HG03571 (cell line): Measurements from ENCODE around the gene EPHA10.

Source experiments
- ATAC-seq: cut with Tn5 transposase; IDR thresholded peaks from one replicate; pipeline ENCODE4 v1.9.1; 2021; ENCODE audit not compliant: unreplicated experiment

Gene EPHA10

GRCh38 chr1:37676281-37677142 is 88.4 kb downstream of the EPHA10 start:
- no peak for ATAC-seq

DNA sequence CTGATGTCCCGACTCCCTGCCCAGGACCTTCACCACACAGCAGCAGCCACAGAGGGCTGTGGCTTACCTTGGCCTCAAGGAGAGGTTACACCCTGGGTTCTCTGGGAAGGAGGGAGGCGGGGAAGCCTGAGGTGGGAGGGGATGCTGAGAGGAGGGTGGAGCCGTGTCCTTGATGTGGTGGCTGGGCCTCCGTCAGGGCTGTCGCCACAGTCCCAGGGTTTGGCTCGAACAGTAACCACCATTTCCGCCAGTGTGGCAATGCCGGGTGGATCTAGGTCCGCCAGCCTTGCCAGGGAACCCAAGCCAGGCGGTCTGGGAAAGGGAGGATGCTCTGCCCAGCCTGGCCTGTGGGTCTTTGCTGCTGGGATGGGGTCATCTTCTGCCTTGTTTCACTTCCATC is 91.0 kb downstream of the EPHA10 start:
- ATAC-seq, result no peak

DNA sequence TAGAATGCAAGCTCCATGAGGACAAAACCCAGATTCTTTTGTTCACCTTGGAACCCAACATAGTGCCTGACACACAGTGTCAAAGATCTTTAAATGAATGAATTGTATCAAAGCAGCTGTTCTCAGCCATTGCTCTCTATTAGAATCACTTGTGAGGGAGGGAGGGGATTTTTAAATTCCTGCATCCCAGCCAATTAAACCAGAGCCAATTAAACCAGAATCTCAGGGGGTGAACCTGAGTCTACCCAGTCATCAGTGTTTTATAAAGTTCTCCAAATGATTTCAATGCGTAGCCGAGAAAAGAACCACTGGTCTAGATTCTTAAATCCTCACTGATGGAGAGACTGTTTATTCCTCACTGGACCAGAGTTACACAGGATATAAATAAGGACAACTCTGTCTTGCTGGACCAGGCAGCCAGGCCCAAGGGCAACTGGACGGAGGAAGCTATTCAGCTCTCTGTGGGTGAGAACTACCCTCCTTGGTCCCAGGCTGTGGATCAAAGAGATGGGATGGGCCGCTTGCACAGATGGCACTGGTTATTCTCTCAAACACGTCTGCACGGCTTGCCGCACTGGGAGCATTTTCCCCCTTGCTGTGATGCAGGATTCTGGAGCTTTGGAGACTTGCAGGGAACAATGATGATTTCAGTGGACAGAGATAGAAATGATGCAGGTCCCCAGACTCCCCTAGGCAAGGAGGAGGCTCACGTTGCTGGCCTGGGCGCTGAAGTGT is 92.6 kb downstream of the EPHA10 start:
- no peak for ATAC-seq

DNA sequence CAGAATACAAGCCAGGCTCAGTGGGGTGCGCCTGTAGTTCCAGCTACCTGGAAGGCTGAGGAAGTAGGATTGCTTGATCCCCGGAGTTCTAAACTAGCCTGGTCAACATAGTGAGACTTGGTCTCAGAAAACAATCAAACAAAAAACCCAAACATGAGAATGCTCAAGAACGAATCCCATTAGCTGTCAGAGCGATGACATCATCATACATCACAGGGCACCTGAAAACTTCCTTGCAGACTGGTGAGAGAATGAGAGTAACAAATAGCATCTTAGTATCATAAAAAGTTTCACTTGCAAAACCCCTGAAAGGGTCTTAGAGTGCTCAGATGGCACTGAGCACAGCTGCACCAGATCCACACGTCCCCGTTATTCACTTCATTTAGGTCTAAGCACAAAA is 93.7 kb downstream of the EPHA10 start:
- no peak for ATAC-seq

GRCh38 chr1:37670133-37670532 is 94.8 kb downstream of the EPHA10 start:
- ATAC-seq, result no peak

DNA sequence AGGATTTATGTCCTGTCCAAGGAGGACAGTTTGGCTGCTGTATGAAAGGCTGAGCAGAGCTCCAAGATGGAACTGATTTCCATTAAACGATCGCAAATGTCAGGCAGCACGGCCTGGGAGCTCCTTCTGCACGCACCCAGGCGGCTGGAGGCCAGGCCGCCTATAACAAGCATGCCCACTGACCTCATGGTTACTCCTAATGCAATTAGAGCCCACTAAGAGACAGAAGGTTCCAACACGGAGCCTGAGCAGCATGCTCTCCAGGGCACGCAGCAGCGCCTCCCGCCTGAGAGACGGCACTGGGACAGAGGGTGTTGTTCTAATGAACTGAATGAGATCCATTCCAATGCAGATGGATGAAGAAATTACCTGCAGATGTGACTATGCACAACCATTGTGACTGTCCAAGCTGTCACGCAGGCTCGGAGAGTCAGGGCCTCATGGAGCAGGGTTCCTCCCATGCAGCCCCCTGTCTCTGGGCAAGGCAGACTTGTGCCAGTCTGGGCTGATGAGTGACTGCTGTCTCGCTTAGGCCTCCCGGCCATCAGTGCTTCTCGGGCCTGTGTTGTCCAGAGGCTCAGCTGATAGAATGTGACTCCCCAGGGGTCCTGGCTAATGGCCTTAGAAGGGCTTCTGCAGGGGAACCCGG is 97.8 kb downstream of the EPHA10 start:
- ATAC-seq, result no peak

DNA sequence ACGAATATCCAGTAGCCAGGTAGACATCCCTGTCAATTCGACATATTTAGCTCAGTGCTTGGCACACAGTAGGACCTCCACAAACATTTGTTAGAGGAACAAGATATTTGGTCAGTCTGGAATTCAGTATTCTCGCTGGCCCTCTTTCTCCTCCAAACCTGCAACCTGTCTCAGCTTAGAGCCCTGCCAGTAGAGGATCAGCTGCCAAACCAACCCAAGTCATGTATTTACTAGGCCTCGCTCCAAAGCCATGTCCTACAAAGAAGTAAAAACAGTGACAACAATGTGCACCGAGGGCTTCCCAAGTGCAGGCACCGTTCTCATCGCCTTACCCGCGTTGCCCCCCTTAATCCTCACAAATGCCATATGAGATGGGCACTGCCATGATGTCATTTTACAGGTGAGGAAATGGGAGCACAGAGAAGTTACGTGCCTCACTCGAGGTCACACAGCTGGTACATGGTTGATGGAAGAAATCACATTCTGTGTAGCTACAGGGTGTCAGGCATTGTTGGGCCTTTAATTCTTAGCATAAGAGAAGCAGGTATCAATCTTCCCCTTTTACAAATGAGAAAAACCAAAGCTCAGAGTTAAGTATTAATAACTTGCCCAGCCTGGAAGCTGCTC is 98.6 kb downstream of the EPHA10 start:
- ATAC-seq, result no peak
